Effector memory CD4-positive, alpha-beta T cell (primary cell): Measurements from ENCODE around the gene MAP2K3.

ENCODE experiments used
- DNase-seq, 3 donors: peaks; one replicate each; pipeline ENCODE4 v3.0.0-alpha.2; 2020
- H3K27ac ChIP-seq: 2 replicates; pipeline ENCODE4 v1.7.0; 2013; ENCODE audit warnings: mild to moderate bottlenecking, low read length, moderate library complexity; ENCODE audit not compliant: insufficient read depth, poor library complexity, severe bottlenecking
- H3K27me3 ChIP-seq: replicated peaks from 2 replicates; pipeline ENCODE4 v1.7.0; 2013; ENCODE audit warnings: mild to moderate bottlenecking, low read length; ENCODE audit not compliant: insufficient read depth, control insufficient read depth, poor library complexity, severe bottlenecking
- H3K36me3 ChIP-seq: 2 replicates; pipeline ENCODE4 v1.7.0; 2013; ENCODE audit warnings: mild to moderate bottlenecking, low read length, moderate library complexity; ENCODE audit not compliant: control insufficient read depth, insufficient read depth
- H3K4me1 ChIP-seq: 2 replicates; pipeline ENCODE4 v1.7.0; 2013; ENCODE audit warnings: low read length, mild to moderate bottlenecking; ENCODE audit not compliant: control insufficient read depth, insufficient read depth, poor library complexity, severe bottlenecking
- H3K4me3 ChIP-seq: 2 replicates; pipeline ENCODE4 v1.7.0; 2013; ENCODE audit warnings: low read length, low read depth, mild to moderate bottlenecking; ENCODE audit not compliant: insufficient read depth, poor library complexity, severe bottlenecking
- H3K9me3 ChIP-seq: 2 replicates; pipeline ENCODE4 v1.7.0; 2013; ENCODE audit warnings: mild to moderate bottlenecking, low read length, moderate library complexity; ENCODE audit not compliant: control insufficient read depth

Gene MAP2K3

GRCh38 chr17:21296097-21297025 is 11.8 kb downstream of the MAP2K3 start:
- H3K36me3 ChIP-seq = peaks cover 30% of the 10 kb centered on the region
- no peaks in the 10 kb centered on the region for H3K9me3 ChIP-seq
- no peak overlapping the region for H3K27ac ChIP-seq
- no peaks in the 10 kb centered on the region for H3K27me3 ChIP-seq
- no peak for DNase-seq
- no peaks in the 10 kb centered on the region for H3K4me1 ChIP-seq
- no peak overlapping the region for H3K4me3 ChIP-seq

GRCh38 chr17:21297026-21297520 is 12.6 kb downstream of the MAP2K3 start:
- Histone ChIP-seq H3K4me1 (no peaks in the 10 kb centered on the region), H3K9me3 (no peaks in the 10 kb centered on the region), H3K27ac (no peak overlapping the region), H3K27me3 (no peaks in the 10 kb centered on the region), H3K4me3 (no peak overlapping the region), H3K36me3 (peaks cover 38% of the 10 kb centered on the region)
- no peak for DNase-seq

- Histone ChIP-seq H3K4me3 (no peak overlapping the region), H3K27ac (no peak overlapping the region), H3K9me3 (no peaks in the 10 kb centered on the region), H3K4me1 (no peaks in the 10 kb centered on the region), H3K27me3 (no peaks in the 10 kb centered on the region), H3K36me3 (peaks cover 43% of the 10 kb centered on the region)
- DNase-seq = no peak
Observed at GRCh38 chr17:21297597-21297996, 13.1 kb downstream of the MAP2K3 start.

GRCh38 chr17:21298056-21298982 is 13.8 kb downstream of the MAP2K3 start:
- H3K27me3 ChIP-seq = no peaks in the 10 kb centered on the region
- no peaks in the 10 kb centered on the region for H3K9me3 ChIP-seq
- H3K4me3 ChIP-seq = no peak overlapping the region
- no peaks in the 10 kb centered on the region for H3K4me1 ChIP-seq
- DNase-seq = no peak
- no peak overlapping the region for H3K27ac ChIP-seq
- H3K36me3 ChIP-seq = peaks cover 47% of the 10 kb centered on the region

GRCh38 chr17:21298983-21299519 is 14.5 kb downstream of the MAP2K3 start:
- Histone ChIP-seq H3K27me3 (no peaks in the 10 kb centered on the region), H3K9me3 (no peaks in the 10 kb centered on the region), H3K36me3 (peaks cover 53% of the 10 kb centered on the region), H3K27ac (no peak overlapping the region), H3K4me1 (no peaks in the 10 kb centered on the region), H3K4me3 (no peak overlapping the region)
- DNase-seq = no peak

GRCh38 chr17:21299981-21300600 is 15.6 kb downstream of the MAP2K3 start:
- no peaks in the 10 kb centered on the region for H3K27me3 ChIP-seq
- DNase-seq = no peak
- H3K9me3 ChIP-seq = no peaks in the 10 kb centered on the region
- peaks cover 62% of the 10 kb centered on the region for H3K36me3 ChIP-seq
- H3K27ac ChIP-seq = no peak overlapping the region
- no peak overlapping the region for H3K4me3 ChIP-seq
- H3K4me1 ChIP-seq = no peaks in the 10 kb centered on the region

GRCh38 chr17:21300601-21301571 is 16.4 kb downstream of the MAP2K3 start:
- no peaks in the 10 kb centered on the region for H3K4me1 ChIP-seq
- DNase-seq = no peak
- H3K4me3 ChIP-seq = no peak overlapping the region
- H3K27me3 ChIP-seq = no peaks in the 10 kb centered on the region
- no peak overlapping the region for H3K27ac ChIP-seq
- peaks cover 62% of the 10 kb centered on the region for H3K36me3 ChIP-seq
- no peaks in the 10 kb centered on the region for H3K9me3 ChIP-seq

GRCh38 chr17:21301593-21302550 is 17.4 kb downstream of the MAP2K3 start:
- Histone ChIP-seq H3K36me3 (peaks cover 62% of the 10 kb centered on the region), H3K27ac (no peak overlapping the region), H3K27me3 (no peaks in the 10 kb centered on the region), H3K9me3 (no peaks in the 10 kb centered on the region), H3K4me1 (no peaks in the 10 kb centered on the region), H3K4me3 (no peak overlapping the region)
- DNase-seq = no peak
